Thoracic aorta (tissue), 2 donors: ENCODE data around the gene CD48. TPM values are rescaled to one million over a fixed set of nuclear protein-coding genes. Genes with fewer than 3 reads are reported as not detected.
"Not testable (repeated sequence)": the region's sequence is repeated elsewhere in the genome, so short reads cannot be mapped to it uniquely, and the experiment has no call there.

Source experiments
- ATAC-seq: fragments of 150-250 bp; one replicate; pipeline ENCODE4 v1.8.0; 2017; ENCODE audit warnings: low read depth; ENCODE audit not compliant: insufficient number of reproducible peaks, low FRiP score
- DNase-seq: peaks from one replicate; pipeline ENCODE4 v3.0.0-alpha.2; 2020; ENCODE audit warnings: low spot score
- H3K27ac ChIP-seq, 2 donors: fragments of 200-600 bp; sonication (generic); 1 replicate in 1 of 2; 2 replicates in 1 of 2; pipeline ENCODE4 v1.5.1; 2016; ENCODE audit warnings: mild to moderate bottlenecking in 2 of 2, moderate library complexity in 2 of 2
- H3K27me3 ChIP-seq: fragments of 200-600 bp; sonication (generic); replicated peaks from 2 replicates; pipeline ENCODE4 v1.6.0; 2016; ENCODE audit warnings: mild to moderate bottlenecking; ENCODE audit not compliant: insufficient read depth
- H3K36me3 ChIP-seq: fragments of 200-600 bp; sonication (generic); one replicate; pipeline ENCODE4 v1.5.1; 2016
- H3K4me1 ChIP-seq, 2 donors: fragments of 200-600 bp; sonication (generic); 1 replicate in 1 of 2; 2 replicates in 1 of 2; pipeline versions ENCODE4 v1.5.1 to v1.6.0; 2016; ENCODE audit warnings: low read depth in 2 of 2, mild to moderate bottlenecking in 1 of 2; ENCODE audit not compliant: control insufficient read depth in 1 of 2
- H3K4me3 ChIP-seq: fragments of 200-600 bp; sonication (generic); 2 replicates; pipeline ENCODE4 v1.5.1; 2016; ENCODE audit warnings: mild to moderate bottlenecking
- H3K9me3 ChIP-seq: fragments of 200-600 bp; sonication (generic); 2 replicates; pipeline ENCODE4 v1.5.1; 2016
- CTCF ChIP-seq: fragments of 200-600 bp; sonication (generic); IDR thresholded peaks from one replicate; pipeline ENCODE4 v1.5.1; 2019; ENCODE audit warnings: antibody characterized with exemption
- total RNA-seq, 2 donors: library from RNA; depleted of rRNA; stranded (reverse); fragments of >200 nt; gene quantifications; one replicate each; pipeline versions ENCODE4 v1.1.0 to v1.2.3, GENCODE V29; 2016

CD48 gene
- total RNA-seq, 2 donors from 2014 or later: 9.0 to 9.9 TPM

DNA sequence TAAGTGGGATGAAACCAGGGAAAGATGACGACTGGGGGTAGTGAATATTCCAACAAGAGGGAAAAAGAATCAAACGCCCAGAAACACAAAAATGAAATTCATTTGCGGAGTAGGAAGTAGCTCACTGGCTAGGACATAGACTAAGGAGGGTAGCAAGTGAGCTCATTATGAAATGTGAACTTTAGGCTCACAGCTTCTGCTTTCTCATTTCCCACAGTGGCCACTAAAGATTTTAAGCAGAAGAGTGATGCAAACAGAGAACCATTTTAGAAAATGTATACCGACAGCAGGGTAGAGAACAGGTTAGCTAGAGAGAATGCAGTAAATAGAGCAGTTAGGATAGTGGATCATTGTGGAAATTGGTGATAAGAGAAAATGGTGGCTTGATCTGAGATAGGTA is 3.5 kb downstream of the CD48 start:
- H3K4me1 ChIP-seq: no peaks in the 10 kb centered on the region

DNA sequence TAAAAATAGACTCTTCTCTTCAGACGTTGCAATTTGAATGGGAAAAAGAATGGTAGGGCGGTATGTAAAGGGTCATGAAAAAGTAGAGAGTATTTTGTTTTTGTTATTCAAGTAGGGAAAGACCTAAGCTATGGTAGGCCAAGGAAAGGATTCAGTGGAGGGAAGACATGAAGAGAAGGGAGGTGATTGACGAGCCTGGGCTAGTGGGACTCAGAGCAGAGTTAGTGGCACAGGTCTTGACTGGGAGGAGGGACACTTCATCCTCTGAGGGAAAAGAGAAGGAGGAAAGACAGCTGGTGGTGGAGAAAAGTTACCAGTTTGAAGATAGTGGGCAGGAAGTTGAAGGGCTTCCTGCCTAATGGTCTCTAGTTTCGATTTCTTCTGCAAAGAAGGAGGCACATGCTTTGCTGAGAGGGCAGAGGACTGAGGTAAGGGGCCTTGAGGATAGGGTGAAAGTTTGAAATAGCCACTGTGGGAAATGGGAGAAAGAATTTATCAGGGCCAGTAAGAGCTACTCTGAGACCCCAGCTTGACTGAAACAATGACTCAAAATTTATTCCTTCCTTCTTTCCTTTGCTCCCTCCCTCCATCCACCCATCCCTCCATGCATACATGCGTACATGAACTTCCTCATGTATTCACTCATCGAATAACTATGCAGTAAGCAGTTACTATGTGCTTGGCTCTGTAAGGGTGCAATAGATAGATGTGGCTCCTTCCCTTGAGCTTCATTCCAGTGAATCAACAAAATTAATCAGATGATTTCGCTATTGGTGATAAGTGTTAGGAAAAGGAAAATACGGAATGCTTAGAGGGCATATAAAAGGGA is 4.2 kb downstream of the CD48 start:
- no peak overlapping the region for H3K27ac ChIP-seq
- H3K36me3 ChIP-seq: no peaks in the 10 kb centered on the region
- no peaks in the 10 kb centered on the region for H3K4me1 ChIP-seq
- H3K4me3 ChIP-seq: peak overlapping the region; percentile 38
- no peaks in the 10 kb centered on the region for H3K27me3 ChIP-seq
- no peaks in the 10 kb centered on the region for H3K9me3 ChIP-seq
- TF ChIP-seq CTCF: no peak
- DNase-seq (no peak), ATAC-seq (no peak)

More for the DNA sequence above, 3.5 kb downstream of the CD48 start:
- no peak for ATAC-seq
- no peaks in the 10 kb centered on the region for H3K9me3 ChIP-seq
- no peak for TF ChIP-seq CTCF
- H3K4me3 ChIP-seq: peak overlapping the region; percentile 38
- H3K36me3 ChIP-seq: no peaks in the 10 kb centered on the region
- no peaks in the 10 kb centered on the region for H3K27me3 ChIP-seq
- DNase-seq: no peak
- no peak overlapping the region for H3K27ac ChIP-seq

DNA sequence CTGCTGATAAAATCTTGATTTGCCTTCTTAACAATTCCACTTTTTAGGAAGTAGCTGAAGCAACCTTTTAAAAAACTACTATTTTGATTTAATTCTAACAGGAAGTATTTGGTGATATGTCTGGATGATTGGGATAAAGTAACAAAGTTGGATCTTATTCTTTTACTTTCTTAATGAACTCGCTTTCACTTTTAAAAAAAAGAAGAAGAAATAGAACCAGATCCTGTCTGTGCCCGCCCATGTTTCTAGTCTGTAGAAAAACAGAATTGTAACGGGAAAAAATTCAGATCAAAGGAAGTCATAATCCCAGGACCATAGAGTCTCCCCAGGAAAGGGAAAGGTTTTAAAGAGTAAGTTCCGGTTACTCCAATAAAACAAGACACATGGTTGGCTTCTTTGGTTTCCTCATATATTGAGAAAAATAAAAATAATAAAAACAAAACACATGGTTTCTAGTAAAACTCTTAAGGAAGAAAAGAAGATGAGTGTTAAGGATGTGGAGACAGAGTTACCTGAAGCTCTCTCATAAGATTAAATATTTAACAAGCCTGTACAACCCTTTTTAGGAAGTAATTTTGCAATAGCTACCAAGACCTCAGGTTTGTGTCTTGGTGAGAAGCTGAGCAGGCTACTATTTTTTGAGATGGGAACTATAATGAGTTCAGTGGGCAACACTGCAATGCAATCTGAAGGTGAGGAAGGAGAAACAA is 4.9 kb downstream of the CD48 start:
- no peak for ATAC-seq
- no peak for TF ChIP-seq CTCF
- Histone ChIP-seq H3K27me3 (no peaks in the 10 kb centered on the region), H3K36me3 (no peaks in the 10 kb centered on the region), H3K27ac (no peak overlapping the region), H3K9me3 (no peaks in the 10 kb centered on the region), H3K4me3 (no peak overlapping the region), H3K4me1 (no peaks in the 10 kb centered on the region)
- no peak for DNase-seq

GRCh38 chr1:160705742-160706141 is 5.9 kb downstream of the CD48 start:
- Histone ChIP-seq H3K27me3 (no peaks in the 10 kb centered on the region), H3K4me1 (no peaks in the 10 kb centered on the region), H3K4me3 (no peak overlapping the region), H3K27ac (no peak overlapping the region), H3K9me3 (no peaks in the 10 kb centered on the region), H3K36me3 (no peaks in the 10 kb centered on the region)
- no peak for ATAC-seq
- no peak for TF ChIP-seq CTCF
- no peak for DNase-seq

- H3K4me3 ChIP-seq, ATAC-seq, H3K36me3 ChIP-seq, H3K27me3 ChIP-seq, DNase-seq, H3K4me1 ChIP-seq, H3K9me3 ChIP-seq, H3K27ac ChIP-seq: not testable (repeated sequence)
These were observed 6.4 kb downstream of the CD48 start for GRCh38 chr1:160705212-160705621.
